Lung (tissue), 12 donors: ENCODE results near the gene PADI4. TPM values are rescaled to one million over a fixed set of nuclear protein-coding genes. Genes with fewer than 3 reads are reported as not detected.

Experiments
- ATAC-seq: fragments of 200-7000 bp; cut with Tn5 transposase; one replicate; pipeline ENCODE4 v1.9.1; 2020; ENCODE audit warnings: moderate number of reproducible peaks; ENCODE audit not compliant: insufficient read depth, low FRiP score
- DNase-seq, 3 donors: peaks; one replicate each; pipeline ENCODE4 v3.0.0-alpha.2; 2013 to 2017
- H3K27ac ChIP-seq, 2 donors: one replicate each; pipeline ENCODE4 v1.5.1; 2013; ENCODE audit warnings: mild to moderate bottlenecking in 2 of 2, moderate library complexity in 2 of 2, control low read depth in 1 of 2, inconsistent platforms in 1 of 2, low read depth in 1 of 2, low read length in 1 of 2
- H3K27me3 ChIP-seq, 3 donors: one replicate each; pipeline ENCODE4 v1.5.1; 2013; ENCODE audit warnings: low read length in 2 of 3; ENCODE audit not compliant: control insufficient read depth in 3 of 3, insufficient read depth in 3 of 3
- H3K36me3 ChIP-seq, 4 donors: one replicate each; pipeline ENCODE4 v1.5.1; 2013; ENCODE audit warnings: low read length in 4 of 4, mild to moderate bottlenecking in 1 of 4, moderate library complexity in 1 of 4; ENCODE audit not compliant: control insufficient read depth in 4 of 4, insufficient read depth in 4 of 4
- H3K4me1 ChIP-seq, 5 donors: one replicate each; pipeline ENCODE4 v1.5.1; 2013; ENCODE audit warnings: low read length in 5 of 5, mild to moderate bottlenecking in 2 of 5, moderate library complexity in 1 of 5; ENCODE audit not compliant: control insufficient read depth in 5 of 5, insufficient read depth in 5 of 5
- H3K4me3 ChIP-seq: one replicate; pipeline ENCODE4 v1.5.1; 2013; ENCODE audit warnings: mild to moderate bottlenecking, control low read depth, moderate library complexity
- H3K9ac ChIP-seq, 2 donors: one replicate each; pipeline ENCODE4 v1.5.1; 2013; ENCODE audit warnings: low read length in 2 of 2, control low read depth in 1 of 2; ENCODE audit not compliant: insufficient read depth in 1 of 2
- H3K9me3 ChIP-seq, 4 donors: one replicate each; pipeline ENCODE4 v1.5.1; 2013; ENCODE audit warnings: low read length in 3 of 4, mild to moderate bottlenecking in 1 of 4, moderate library complexity in 1 of 4; ENCODE audit not compliant: control insufficient read depth in 4 of 4, insufficient read depth in 3 of 4
- CTCF ChIP-seq: IDR thresholded peaks from 2 replicates; pipeline ENCODE4 v1.5.1; 2012; ENCODE audit warnings: mild to moderate bottlenecking; ENCODE audit errors: control extremely low read depth, extremely low read depth
- WGBS, 2 donors: extraction: QIAGEN DNeasy Blood & Tissue Kit; methylation state at CpG; one replicate each; pipeline ENCODE4 v1.1.7; 2013; 5-methylcytosine and 5-hydroxymethylcytosine counted together
- polyA plus RNA-seq, 2 donors: library from polyadenylated mRNA; stranded (reverse); fragments of 200-250 nt; gene quantifications; one replicate each; pipeline ENCODE4 v1.2.1, GENCODE V29; 2013
- total RNA-seq, 2 donors: library from RNA; depleted of rRNA in 1 of 2; stranded (reverse); fragments of >200 nt in 1 of 2; gene quantifications; one replicate each; pipeline ENCODE4 v1.2.1, GENCODE V29; 2014 to 2021
- donor health status: control.
- donor health status: control.
- donor health status: Bipolar disorder and iron deficiency.
- donor health status: healthy.
- donor health status: DM: yes; HTN: yes; CAD: no.

The PADI4 gene
- total and polyA plus RNA-seq, 4 donors, result 1.7 to 22.5 (median 14.2) TPM

DNA sequence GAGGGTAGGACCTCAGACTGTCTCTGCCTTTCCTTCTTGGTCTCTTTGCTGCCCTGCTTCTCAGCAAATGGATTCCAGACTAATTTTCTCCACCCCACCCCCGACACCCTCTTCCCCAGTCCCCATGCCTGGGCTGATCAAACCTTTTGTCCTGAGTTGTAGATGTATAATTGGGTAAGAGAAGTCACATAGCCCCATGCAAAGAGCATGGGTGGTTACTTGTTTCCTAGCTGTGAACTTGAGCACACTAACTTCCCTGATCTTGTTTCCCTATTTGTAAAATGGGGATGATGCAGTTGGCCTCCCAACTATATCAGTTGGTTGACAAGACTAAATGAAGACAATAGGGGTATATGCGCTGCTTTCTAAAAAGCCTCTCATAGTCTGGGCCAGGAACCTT lies 73.2 kb downstream of the PADI4 start:
- no peaks in the 10 kb centered on the region for H3K9me3 ChIP-seq
- H3K27me3 ChIP-seq, result peaks cover 0 to 3% (median 0%) of the 10 kb centered on the region in 3 donors
- TF ChIP-seq CTCF, result no peak
- no peaks in the 10 kb centered on the region for H3K36me3 ChIP-seq
- DNase-seq (no peak), ATAC-seq (no peak)
- no peak overlapping the region for H3K9ac ChIP-seq
- no peaks in the 10 kb centered on the region for H3K4me1 ChIP-seq
- H3K4me3 ChIP-seq, result no peak overlapping the region
- H3K27ac ChIP-seq, result no peak overlapping the region
- WGBS, 2 donors, result 83 to 100% methylated on average over 2 of the region's 2 CpGs

GRCh38 chr1:17392199-17392740 lies 84.3 kb downstream of the PADI4 start:
- DNase-seq (no peak), ATAC-seq (no peak)
- no peak for TF ChIP-seq CTCF
- H3K27ac ChIP-seq, result no peak overlapping the region
- H3K4me1 ChIP-seq, result no peaks in the 10 kb centered on the region
- no peak overlapping the region for H3K9ac ChIP-seq
- H3K9me3 ChIP-seq, result no peaks in the 10 kb centered on the region
- H3K36me3 ChIP-seq, result no peaks in the 10 kb centered on the region
- no peaks in the 10 kb centered on the region for H3K27me3 ChIP-seq
- 68 to 71% methylated on average over 10 of the region's 10 CpGs for WGBS, 2 donors
- H3K4me3 ChIP-seq, result no peak overlapping the region

- WGBS, 2 donors, result 57 to 62% methylated on average over 8 of the region's 8 CpGs
- H3K27ac ChIP-seq, result no peak overlapping the region
- H3K27me3 ChIP-seq, result no peaks in the 10 kb centered on the region
- H3K9ac ChIP-seq, result no peak overlapping the region
- DNase-seq (no peak), ATAC-seq (no peak)
- H3K4me1 ChIP-seq, result no peaks in the 10 kb centered on the region
- H3K9me3 ChIP-seq, result no peaks in the 10 kb centered on the region
- no peaks in the 10 kb centered on the region for H3K36me3 ChIP-seq
- no peak for TF ChIP-seq CTCF
- no peak overlapping the region for H3K4me3 ChIP-seq
These were observed 85.2 kb downstream of the PADI4 start for GRCh38 chr1:17393230-17393629.
